Measurements from ENCODE around the gene ANKRD52. TPM values are rescaled to one million over a fixed set of nuclear protein-coding genes. Genes with fewer than 3 reads are reported as not detected.

Gene ANKRD52
- total and polyA plus RNA-seq, 9 of the 15 experiments (the other 6 are each of a cell fraction or from before 2014, with no cell fraction given): 0.52 to 46.8 (median 7.9) TPM

DNA sequence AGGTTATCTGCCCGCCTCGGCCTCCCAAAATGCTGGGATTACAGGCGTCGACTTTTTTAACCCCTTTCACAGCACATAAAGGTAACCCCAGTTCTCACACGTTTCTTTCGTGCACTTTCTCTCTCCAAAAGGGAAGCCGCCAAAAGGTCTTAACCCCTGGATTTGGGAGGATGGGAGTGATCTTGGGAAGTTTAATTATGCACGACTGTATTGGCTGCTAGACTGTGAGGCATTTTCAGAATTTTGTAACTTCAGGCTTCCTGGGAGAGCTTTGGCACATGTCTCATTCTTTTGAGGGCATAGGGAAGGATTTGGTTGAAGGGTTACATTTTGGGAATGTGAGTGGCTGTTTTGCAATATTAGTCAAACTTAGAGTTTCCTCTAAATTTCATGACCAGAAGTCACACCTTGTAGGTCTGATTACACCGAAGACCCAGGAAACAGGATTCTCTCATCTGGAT lies 67.5 kb downstream of the ANKRD52 start (continued):
- TF ChIP-seq, protein P1, sequence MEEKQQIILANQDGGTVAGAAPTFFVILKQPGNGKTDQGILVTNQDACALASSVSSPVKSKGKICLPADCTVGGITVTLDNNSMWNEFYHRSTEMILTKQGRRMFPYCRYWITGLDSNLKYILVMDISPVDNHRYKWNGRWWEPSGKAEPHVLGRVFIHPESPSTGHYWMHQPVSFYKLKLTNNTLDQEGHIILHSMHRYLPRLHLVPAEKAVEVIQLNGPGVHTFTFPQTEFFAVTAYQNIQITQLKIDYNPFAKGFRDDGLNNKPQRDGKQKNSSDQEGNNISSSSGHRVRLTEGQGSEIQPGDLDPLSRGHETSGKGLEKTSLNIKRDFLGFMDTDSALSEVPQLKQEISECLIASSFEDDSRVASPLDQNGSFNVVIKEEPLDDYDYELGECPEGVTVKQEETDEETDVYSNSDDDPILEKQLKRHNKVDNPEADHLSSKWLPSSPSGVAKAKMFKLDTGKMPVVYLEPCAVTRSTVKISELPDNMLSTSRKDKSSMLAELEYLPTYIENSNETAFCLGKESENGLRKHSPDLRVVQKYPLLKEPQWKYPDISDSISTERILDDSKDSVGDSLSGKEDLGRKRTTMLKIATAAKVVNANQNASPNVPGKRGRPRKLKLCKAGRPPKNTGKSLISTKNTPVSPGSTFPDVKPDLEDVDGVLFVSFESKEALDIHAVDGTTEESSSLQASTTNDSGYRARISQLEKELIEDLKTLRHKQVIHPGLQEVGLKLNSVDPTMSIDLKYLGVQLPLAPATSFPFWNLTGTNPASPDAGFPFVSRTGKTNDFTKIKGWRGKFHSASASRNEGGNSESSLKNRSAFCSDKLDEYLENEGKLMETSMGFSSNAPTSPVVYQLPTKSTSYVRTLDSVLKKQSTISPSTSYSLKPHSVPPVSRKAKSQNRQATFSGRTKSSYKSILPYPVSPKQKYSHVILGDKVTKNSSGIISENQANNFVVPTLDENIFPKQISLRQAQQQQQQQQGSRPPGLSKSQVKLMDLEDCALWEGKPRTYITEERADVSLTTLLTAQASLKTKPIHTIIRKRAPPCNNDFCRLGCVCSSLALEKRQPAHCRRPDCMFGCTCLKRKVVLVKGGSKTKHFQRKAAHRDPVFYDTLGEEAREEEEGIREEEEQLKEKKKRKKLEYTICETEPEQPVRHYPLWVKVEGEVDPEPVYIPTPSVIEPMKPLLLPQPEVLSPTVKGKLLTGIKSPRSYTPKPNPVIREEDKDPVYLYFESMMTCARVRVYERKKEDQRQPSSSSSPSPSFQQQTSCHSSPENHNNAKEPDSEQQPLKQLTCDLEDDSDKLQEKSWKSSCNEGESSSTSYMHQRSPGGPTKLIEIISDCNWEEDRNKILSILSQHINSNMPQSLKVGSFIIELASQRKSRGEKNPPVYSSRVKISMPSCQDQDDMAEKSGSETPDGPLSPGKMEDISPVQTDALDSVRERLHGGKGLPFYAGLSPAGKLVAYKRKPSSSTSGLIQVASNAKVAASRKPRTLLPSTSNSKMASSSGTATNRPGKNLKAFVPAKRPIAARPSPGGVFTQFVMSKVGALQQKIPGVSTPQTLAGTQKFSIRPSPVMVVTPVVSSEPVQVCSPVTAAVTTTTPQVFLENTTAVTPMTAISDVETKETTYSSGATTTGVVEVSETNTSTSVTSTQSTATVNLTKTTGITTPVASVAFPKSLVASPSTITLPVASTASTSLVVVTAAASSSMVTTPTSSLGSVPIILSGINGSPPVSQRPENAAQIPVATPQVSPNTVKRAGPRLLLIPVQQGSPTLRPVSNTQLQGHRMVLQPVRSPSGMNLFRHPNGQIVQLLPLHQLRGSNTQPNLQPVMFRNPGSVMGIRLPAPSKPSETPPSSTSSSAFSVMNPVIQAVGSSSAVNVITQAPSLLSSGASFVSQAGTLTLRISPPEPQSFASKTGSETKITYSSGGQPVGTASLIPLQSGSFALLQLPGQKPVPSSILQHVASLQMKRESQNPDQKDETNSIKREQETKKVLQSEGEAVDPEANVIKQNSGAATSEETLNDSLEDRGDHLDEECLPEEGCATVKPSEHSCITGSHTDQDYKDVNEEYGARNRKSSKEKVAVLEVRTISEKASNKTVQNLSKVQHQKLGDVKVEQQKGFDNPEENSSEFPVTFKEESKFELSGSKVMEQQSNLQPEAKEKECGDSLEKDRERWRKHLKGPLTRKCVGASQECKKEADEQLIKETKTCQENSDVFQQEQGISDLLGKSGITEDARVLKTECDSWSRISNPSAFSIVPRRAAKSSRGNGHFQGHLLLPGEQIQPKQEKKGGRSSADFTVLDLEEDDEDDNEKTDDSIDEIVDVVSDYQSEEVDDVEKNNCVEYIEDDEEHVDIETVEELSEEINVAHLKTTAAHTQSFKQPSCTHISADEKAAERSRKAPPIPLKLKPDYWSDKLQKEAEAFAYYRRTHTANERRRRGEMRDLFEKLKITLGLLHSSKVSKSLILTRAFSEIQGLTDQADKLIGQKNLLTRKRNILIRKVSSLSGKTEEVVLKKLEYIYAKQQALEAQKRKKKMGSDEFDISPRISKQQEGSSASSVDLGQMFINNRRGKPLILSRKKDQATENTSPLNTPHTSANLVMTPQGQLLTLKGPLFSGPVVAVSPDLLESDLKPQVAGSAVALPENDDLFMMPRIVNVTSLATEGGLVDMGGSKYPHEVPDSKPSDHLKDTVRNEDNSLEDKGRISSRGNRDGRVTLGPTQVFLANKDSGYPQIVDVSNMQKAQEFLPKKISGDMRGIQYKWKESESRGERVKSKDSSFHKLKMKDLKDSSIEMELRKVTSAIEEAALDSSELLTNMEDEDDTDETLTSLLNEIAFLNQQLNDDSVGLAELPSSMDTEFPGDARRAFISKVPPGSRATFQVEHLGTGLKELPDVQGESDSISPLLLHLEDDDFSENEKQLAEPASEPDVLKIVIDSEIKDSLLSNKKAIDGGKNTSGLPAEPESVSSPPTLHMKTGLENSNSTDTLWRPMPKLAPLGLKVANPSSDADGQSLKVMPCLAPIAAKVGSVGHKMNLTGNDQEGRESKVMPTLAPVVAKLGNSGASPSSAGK (IDR thresholded peaks at IDR 0.05): peak; percentile 80

Measured in K562 (cell line).